GM19351 (cell line): ENCODE measurements around the gene CDKN1B.
A peak's percentile ranks its signal among the peaks of the same experiment; 100 is the strongest.

Source experiments
- ATAC-seq: cut with Tn5 transposase; IDR thresholded peaks from one replicate; pipeline ENCODE4 v1.9.1; 2021; ENCODE audit warnings: mild to moderate bottlenecking, moderate library complexity; ENCODE audit not compliant: unreplicated experiment

Gene CDKN1B

DNA sequence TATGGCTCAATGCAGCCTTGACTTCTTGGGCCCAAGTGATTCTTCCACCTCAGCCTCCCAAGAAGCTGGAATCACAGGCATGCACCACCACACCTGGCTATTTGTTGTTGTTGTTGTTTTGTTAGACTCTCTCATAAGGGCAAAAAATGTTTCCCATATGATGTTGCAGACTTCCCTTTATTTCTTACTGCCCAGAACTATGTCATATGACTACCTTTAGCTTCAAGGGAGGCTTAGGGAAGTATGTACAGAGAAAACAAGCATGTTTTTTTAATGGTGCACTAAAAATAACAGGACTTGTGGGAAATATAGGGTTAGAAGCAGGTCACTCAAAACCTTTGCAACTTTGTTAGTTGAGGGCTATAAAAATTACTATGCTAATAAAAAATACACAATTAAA, 16.9 kb upstream of the CDKN1B start:
- no peak for ATAC-seq

DNA sequence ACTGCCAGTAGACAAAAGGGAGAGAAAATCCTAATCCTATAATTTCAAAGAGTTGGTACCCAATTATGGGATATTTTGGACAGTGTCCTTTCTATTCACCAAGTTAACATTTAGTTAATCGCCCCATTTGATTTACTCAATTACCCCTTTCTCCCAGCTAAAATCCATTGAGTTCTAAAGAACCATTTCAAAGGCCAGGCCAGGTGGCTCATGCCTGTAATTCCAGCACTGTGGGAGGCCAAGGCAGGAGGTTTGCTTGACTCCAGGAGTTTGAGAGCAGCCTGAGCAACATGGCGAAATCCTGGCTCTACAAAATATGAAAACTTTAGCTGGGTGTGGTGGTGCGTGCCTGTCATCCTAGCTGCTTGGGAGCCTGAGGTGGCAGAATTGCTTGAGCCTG, 15.7 kb upstream of the CDKN1B start:
- ATAC-seq = no peak

DNA sequence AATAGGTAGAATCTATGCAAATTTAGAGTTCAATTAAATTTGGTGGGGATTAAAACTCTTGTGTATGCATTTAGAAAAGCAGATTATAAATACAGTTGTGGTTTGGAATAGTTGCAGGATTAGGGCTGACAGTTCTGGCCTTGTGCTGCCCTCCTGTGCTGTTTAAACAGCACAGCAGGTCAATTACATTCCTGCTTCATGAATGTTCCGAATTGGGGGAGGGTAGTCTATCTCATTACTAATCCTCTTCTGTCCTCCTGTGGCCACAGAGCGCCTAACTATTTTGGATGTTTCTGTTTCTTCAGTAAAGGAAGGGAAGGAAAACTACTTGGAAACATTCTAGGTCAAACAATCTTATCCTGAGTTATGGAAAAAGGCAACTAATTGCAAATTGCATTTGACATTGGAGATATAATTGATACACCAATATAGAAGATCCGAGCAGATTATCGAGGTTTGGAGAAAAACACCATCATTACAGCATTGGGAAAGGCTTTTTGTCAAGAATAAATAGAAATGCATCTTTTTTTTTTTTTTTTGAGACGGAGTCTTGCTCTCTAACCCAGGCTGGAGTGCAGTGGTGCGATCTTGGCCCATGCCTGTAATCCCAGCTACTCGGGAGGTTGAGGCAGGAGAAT, 12.5 kb upstream of the CDKN1B start:
- peak; percentile 82 for ATAC-seq

DNA sequence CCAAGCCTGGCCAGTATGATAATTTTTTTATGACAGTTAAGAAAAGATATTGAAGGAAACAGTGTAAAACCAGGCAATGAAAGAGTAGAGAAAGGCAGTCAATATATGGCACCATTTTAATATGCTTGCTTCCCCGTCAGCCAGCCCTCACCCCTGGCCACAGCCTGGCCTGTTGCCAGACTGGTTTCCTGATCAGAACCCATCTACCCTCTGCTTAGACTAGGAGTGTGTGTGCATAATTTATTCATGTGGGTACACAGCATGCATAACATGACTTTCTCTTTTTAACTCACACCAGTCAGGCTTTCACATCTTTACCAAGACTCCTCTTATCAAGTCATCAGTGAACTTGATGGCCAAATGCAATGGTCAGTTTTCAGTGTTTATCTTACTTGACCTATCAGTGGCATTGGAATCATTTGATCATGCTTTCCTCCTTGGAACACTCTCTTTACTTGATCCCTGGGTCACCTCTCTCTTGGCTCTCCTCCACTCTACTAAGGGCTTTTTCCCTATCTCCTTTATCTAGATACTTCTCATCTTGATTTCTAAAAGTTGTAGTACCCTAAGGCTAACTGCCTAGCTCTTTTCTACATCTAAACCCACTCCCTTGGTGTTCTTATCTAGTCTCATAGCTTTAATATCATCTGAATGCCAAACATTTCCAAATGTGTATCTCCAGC, 11.2 kb upstream of the CDKN1B start:
- ATAC-seq = no peak

DNA sequence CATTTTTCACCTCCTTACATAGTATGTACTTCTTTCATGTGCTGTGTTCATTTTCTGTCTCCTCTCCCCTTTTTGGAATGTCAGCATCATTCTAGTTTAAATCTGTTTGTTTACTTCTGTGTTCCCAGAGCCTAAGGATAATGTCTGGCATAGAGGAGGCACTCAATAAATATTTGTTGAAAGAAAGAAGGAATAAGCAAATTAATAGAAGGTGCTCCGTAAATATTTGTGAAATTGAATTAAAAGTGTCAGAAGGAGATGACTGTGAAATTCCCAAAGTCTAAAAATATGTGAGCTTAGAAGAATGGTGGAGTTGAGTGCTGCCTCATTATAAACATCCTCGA, 3.3 kb upstream of the CDKN1B start:
- no peak for ATAC-seq

DNA sequence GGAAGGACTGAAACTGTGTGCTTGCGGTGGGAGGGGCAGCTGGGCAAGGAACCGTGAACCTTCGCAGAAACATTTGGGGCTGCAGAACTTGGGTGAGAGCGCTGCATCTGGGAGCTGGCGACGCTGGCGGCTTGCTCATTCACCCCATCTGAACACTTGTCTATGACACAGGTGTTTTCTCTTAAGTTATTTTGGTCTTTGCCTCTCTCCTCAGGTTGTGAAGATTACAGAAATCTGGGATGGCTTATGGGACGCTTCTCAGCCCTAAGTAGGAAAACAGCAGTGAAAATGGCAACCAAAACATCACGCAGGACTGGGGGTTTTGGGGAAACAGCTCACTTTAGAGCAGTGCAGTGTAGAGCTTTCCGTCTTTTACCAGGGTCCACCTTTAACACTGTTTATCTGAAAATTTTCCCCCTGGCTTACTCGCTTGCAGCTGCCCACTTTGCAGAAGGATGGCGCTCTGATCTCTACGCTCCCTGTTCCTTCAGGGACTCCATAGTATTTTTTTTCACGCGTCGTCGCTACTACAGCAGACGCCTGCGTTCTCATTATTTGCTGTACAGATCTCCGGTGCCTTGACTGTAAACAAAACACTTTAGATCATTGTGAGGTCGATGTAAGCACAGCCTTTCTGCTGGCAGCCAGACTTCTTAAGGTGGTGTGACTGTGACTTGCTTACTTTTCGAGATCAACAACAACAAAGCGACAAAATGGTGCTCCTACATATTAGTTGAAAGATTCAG, 2.7 kb upstream of the CDKN1B start:
- ATAC-seq = peak; percentile 25

DNA sequence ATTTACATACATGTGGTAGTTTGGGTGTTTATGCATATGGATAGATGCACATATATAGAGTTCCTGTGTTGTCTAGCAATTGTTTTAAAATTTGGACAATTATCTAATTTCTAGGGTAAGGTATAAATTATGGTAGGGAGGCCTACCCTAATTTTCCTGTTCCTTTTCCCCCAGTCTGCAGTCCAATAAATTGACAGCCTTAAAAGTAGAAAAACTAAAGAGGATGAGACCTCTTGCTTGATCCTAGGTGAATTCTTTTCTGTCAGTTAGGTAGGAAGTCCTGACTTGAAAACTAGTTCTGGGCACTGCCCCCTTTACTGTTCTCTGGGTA, 2.1 kb upstream of the CDKN1B start:
- ATAC-seq = no peak

DNA sequence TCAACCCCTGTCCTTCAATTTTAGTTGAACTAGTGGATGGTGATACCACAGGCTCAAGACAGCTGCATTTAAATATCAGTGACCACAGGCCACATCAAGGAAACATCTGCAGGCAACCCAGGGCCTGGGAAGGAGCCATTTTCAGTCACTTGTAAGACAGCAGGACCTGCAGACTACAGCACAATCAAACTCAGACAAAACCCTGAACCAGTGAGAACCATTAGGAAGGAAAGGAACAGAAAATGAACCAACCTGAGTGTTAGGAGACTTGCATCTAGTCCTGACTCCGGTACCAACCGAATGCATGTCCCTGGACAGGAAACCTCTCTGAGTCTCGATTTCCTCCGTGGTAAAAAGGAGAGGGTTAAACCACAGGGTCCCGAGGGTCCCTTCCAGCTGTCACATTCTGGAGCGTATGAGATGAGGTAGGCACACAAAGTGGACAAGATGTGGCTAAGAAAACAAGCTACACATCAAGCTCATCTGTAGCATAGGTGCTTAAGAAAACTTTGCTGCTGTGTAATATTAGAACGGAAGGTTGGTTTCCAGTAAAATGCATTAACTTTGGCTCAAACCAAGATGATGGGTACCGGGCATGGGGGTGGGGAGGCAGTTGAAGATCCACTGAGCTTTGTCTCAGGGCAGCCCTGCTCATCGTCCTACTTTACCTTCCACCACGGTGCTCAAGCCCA, 1.6 kb upstream of the CDKN1B start:
- ATAC-seq = peak; percentile 34

DNA sequence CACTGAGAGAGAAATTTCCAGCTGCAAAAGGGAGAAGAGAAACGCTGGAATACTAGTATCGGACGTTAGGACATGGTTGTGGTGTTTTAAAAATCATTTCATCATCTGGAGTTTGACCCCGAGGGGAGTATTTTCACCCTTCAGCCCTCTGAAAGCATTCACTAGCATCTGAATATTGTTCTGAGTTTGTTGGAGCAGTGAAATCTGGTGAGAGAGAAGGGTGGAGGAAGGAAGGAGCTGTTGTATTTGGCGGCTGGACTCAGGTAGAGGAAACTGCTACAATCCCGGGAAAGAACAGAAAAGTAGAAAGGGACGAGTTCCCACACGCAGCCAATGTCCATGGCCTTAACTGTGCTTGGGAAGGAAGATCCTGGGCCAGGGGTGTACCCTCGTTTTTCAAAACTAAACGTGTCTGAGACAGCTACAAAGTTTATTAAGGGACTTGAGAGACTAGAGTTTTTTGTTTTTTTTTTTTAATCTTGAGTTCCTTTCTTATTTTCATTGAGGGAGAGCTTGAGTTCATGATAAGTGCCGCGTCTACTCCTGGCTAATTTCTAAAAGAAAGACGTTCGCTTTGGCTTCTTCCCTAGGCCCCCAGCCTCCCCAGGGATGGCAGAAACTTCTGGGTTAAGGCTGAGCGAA, 896 bp upstream of the CDKN1B start:
- no peak for ATAC-seq

DNA sequence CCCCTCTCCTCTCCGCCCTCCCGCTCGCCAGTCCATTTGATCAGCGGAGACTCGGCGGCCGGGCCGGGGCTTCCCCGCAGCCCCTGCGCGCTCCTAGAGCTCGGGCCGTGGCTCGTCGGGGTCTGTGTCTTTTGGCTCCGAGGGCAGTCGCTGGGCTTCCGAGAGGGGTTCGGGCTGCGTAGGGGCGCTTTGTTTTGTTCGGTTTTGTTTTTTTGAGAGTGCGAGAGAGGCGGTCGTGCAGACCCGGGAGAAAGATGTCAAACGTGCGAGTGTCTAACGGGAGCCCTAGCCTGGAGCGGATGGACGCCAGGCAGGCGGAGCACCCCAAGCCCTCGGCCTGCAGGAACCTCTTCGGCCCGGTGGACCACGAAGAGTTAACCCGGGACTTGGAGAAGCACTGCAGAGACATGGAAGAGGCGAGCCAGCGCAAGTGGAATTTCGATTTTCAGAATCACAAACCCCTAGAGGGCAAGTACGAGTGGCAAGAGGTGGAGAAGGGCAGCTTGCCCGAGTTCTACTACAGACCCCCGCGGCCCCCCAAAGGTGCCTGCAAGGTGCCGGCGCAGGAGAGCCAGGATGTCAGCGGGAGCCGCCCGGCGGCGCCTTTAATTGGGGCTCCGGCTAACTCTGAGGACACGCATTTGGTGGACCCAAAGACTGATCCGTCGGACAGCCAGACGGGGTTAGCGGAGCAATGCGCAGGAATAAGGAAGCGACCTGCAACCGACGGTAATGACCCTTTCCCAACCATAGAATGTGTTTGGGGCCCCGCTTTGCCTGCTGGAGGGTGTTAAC, 615 bp downstream of the CDKN1B start:
- peak; percentile 5 for ATAC-seq

DNA sequence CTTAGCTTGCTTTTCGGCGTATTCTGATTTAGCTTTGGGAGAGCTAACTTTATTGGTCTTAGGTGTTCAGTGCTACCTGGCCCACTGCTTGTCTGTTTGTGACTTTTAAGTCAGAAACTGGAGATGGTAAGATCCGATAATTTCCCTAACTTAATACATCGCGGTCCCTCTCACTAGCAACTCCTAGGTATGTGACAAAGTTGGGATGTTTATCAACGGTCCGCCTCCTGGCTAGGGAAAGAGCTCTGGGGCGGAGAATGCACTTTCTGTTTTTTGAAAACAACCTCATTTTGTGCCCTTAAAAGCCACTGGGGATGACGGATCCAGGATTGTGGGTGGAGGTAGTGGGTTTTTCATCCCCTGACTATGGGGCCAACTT, 1.2 kb downstream of the CDKN1B start:
- no peak for ATAC-seq

DNA sequence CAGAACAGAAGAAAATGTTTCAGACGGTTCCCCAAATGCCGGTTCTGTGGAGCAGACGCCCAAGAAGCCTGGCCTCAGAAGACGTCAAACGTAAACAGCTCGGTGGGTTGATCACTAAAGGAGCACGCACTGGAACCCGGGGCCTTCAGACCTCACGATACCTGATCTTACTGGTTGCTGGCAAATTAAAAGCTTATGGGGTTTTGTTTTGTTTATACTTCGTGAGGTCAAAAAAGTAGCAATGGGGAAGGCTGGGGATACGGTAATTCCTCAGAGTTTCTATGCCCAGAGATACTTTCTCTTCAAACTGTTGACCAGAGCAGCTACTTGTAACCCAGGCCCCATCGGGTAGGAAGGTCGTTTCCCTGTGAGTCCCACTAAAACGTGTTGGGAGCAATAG, 1.7 kb downstream of the CDKN1B start:
- no peak for ATAC-seq

DNA sequence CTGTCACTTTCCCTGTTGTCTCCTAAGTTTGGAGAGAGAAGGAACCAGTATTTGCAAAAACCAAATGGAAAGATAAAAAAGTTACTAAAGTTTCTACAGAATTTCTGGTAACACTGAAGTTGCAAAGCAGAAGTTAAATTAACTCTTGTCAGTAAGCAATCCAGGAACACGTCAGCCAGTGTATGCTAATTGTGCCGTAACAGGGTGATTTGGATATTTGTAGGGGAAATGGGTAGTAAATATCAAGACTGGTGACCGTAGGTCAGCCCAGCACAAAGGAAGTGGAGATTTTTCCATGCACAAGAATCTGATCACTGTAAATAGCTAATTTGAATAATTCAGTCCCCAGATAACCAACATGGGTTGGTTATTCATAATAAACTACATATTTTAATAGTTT, 2.3 kb downstream of the CDKN1B start:
- ATAC-seq = no peak

DNA sequence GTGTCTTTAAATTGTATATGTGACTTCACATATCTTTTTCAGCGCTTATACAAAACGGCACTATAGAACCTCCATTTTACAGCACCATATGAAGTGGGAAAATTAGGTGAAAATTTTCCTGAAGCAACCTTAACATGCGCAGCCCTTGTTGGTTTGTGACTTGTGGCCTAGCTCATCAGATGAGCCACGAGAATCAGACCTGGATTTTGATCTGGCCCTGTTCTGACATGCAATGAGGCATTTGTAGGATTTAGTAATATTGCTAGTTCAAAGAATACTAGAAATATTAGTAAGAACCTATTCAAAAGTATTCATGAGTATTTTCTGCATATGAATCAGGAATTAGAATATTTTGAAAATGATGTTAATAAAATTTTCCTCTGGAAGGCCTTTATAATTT, 2.9 kb downstream of the CDKN1B start:
- no peak for ATAC-seq

DNA sequence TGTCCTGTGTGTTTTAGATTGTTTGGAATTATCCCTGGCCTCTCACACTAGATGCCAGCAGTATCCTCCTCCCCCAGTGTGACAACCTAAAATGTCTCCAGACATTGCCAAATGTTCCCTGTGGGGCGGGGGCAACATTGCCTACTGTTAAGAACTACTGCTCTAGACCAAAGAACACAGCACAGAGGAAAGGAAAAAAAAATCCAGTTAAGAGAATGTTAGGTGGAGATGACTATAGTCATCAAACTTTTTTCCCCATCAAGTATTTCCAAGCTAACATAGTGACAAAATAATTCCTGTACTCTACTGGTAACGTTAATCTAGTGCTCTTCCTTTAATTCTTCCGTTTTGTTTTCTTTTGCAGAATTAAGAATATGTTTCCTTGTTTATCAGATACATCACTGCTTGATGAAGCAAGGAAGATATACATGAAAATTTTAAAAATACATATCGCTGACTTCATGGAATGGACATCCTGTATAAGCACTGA, 3.5 kb downstream of the CDKN1B start:
- ATAC-seq = no peak

DNA sequence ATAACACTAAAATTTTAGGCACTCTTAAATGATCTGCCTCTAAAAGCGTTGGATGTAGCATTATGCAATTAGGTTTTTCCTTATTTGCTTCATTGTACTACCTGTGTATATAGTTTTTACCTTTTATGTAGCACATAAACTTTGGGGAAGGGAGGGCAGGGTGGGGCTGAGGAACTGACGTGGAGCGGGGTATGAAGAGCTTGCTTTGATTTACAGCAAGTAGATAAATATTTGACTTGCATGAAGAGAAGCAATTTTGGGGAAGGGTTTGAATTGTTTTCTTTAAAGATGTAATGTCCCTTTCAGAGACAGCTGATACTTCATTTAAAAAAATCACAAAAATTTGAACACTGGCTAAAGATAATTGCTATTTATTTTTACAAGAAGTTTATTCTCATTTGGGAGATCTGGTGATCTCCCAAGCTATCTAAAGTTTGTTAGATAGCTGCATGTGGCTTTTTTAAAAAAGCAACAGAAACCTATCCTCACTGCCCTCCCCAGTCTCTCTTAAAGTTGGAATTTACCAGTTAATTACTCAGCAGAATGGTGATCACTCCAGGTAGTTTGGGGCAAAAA, 4.1 kb downstream of the CDKN1B start:
- no peak for ATAC-seq

DNA sequence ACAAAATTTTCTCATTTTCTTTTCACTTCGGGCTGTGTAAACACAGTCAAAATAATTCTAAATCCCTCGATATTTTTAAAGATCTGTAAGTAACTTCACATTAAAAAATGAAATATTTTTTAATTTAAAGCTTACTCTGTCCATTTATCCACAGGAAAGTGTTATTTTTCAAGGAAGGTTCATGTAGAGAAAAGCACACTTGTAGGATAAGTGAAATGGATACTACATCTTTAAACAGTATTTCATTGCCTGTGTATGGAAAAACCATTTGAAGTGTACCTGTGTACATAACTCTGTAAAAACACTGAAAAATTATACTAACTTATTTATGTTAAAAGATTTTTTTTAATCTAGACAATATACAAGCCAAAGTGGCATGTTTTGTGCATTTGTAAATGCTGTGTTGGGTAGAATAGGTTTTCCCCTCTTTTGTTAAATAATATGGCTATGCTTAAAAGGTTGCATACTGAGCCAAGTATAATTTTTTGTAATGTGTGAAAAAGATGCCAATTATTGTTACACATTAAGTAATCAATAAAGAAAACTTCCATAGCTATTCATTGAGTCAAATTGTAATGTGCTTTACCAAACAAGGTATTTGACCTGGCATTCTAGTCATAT, 4.8 kb downstream of the CDKN1B start:
- no peak for ATAC-seq

DNA sequence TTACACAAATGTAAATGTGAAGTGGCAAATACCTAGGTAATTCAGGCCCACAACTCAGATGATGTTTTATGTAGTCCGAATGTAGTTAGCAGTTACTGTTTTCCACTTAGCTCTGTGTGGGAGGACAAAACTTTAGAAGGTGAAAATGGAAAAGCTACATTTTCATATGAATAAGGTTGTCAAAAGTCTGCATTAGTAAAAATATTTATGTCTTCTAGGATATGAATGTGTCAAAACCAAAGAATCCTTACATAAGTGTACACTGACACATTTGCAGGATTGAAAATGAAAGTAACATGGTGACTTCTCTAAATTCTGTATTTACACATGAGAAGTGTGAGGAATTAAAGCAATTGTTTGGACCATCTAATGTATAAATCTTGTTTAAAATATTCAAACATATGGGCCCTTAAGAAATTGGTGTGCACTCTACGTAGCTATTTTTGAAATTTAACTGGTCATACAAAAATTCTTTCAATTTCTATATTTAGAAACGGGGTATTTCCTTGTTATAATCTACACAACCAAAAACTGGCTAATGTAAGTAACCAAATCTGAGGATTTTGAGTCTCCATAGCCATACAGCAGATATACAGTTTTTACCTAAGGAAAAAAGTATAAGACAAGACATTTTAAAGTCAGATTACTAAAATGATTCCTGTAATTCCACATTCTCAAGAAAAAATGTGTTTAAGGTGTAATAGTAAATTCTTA, 5.4 kb downstream of the CDKN1B start:
- ATAC-seq = no peak

DNA sequence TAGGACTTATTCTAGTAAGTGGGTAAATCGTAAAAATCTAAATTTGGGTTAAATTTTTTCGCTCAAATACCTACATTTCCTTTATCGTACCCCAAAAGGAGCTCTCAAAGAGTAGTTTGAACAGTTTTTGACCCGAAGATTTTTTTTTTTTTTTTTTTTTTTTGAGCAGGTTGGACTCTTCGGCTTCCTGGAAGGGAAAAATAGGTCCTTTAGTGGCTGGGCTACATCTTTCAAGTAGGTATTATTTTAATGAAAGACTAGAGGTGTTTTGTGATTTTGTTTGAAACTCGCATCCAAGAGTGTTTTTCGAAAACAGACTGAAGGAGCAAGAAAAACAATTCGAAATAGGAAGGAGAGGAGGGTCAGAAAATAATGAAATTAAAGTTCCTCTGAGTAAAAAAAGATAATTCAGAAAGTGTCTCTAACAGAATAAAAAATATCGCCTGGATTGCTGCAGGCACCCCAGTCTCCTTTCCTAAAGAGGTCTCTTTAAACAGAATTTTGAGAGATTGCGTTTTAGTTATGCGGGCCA, 6.0 kb downstream of the CDKN1B start:
- ATAC-seq = no peak
